NCI-H1694 treated with DMSO at 0.1 percent for 48 hours (cell line): ENCODE measurements around the gene LHX2.
"Not testable (repeated sequence)": the region's sequence is repeated elsewhere in the genome, so short reads cannot be mapped to it uniquely, and the experiment has no call there.

Experiments used
- DNase-seq: peaks from one replicate; lab custom pipeline; 2025; lab: John Stamatoyannopoulos, UW

Gene LHX2, protein sequence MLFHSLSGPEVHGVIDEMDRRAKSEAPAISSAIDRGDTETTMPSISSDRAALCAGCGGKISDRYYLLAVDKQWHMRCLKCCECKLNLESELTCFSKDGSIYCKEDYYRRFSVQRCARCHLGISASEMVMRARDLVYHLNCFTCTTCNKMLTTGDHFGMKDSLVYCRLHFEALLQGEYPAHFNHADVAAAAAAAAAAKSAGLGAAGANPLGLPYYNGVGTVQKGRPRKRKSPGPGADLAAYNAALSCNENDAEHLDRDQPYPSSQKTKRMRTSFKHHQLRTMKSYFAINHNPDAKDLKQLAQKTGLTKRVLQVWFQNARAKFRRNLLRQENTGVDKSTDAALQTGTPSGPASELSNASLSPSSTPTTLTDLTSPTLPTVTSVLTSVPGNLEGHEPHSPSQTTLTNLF

DNA sequence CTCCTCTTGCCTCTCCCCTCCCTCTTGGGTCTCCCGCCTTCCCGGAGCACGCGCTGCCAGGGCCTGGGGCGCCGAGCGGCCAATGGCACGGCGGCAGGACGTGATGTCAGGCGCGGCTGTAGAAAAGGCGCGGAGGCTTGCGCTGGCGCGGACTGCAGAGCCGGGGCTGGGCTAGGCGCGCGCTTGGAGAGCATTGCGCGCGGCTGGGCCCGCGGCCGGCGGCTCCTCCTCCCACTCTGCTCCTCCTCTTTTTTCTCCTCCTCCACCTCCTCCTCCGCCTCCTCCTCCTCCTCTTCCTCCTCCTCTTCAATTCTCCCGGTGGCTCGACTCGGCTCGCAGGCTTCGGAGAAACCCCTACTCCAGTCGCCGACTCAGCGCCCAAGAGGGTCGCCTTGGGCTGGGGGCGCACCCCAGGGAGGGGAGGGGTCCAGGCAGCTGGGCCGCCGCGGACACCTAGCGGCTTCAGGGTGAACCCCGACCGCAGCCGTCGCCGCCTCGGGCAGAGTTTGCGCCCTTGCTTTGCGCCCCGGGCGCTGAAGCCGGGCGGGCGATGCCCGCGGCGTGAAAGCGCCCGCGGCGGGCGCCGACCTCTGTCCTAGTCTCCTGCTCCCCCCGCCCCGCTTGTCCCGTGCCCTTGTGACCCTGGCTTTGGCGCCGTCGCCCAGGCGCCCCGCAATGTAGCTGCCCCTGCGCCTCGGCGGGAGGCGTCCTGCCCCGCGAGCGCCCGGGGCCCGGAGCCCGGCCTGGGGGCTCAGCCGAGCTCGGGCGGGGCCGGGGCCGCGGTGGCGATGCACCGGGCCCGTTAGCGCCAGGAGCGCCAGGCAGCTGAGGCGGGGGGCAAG is at the start of gene LHX2:
Gene LHX2 (plus strand): TSS at position 309 of the 842 bp plus-strand sequence. CDS start 581 bp downstream, outside the sequence.
- peak; percentile 93 for DNase-seq

DNA sequence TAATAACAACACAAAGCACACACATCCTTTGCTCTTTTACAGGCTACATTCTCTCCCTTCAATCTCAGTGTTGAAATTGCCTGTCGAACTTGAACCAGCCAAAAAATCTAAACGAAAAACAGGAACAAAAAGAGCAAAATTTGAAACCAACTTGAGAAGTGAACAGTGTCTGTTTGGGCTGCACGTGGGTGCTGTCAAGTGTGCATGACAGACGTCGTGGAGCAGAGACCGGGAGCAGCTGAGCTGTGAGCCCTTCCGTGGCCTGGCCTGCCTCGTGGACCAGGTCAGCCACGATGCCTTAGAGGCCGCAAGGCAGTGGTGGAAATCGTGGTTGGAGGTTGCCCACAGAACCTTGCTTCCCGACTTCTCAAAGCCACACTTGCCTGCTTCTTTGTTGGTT is 46.8 kb upstream of the LHX2 start:
- no peak for DNase-seq

GRCh38 chr9:123965801-123966686 is 45.5 kb upstream of the LHX2 start:
- DNase-seq: no peak

DNA sequence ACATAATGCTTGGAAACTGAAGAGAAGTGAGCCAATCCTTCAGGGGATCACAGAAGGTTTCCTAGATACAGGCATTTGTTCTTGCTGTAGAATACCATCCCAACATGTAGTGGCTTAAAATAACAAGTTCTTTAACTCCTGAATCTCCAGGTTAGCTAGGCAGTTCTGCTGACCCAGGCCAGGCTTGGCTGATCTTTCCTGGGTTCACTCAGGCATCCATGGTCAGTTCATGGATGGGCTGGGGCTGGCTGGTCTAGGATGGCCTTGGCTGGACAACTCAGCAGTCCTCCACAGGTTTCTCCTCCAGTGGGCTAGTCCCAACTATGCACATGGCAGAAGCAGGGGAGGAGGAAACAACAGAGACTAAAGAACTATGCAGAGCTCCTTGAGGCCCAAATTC is 44.2 kb upstream of the LHX2 start:
- no peak for DNase-seq

- no peak for DNase-seq
Measured at GRCh38 chr9:123972618-123973017, 39.0 kb upstream of the LHX2 start.

DNA sequence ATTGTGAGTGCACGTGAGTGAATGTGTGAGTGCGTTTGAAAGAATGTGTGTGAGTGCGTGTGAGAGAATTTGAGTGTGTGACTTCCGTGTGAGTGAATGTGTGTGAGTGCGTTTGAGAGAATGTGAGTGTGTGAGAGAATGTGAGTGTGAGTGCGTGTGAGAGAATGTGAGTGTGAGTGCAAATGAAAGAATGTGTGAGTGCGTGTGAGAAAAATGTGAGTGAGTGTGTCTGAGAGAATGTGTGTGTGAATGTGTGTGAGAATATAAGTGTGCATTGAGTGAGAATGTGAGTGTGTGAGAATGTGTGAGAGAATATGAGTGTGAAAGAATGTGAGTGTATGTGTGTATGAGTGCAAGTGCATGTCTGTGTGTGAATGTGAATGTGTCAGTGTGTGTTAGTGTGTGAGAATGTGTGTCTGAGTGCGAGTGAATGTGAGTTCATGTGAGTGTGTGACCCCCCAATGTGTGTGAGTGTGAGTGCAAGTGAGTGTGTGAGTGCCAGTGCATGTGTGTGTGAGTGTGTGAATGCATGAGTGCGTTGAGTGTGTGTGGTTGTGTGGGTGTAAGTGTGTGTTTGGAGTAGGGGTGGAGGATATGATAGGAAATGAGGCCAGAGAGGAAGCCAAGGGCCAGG is 37.9 kb upstream of the LHX2 start:
- no peak for DNase-seq

GRCh38 chr9:123974471-123974870 is 37.1 kb upstream of the LHX2 start:
- DNase-seq: no peak

- no peak for DNase-seq
Measured at GRCh38 chr9:123975871-123976270, 35.7 kb upstream of the LHX2 start.

GRCh38 chr9:123976579-123976978 is 35.0 kb upstream of the LHX2 start:
- DNase-seq: not testable (repeated sequence)

DNA sequence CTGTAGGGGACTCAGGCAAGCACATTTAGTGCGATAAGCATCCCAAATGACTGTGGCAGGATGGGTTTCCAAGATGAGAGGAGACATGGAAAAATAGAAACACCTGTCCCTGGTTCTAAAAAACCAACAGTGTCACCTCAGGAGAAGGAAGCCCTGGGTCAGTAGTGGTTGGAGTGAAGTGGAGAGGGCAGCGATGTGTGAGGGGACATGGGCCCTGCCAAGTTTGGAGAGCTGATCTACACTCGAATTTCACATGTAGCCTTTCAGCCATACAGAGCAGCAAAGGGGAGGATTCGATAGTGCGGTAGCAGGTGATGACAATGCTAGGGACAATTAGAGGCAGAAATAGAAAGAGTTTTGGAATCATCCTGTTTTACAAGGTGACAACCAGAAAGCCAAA is 32.6 kb upstream of the LHX2 start:
- no peak for DNase-seq

DNA sequence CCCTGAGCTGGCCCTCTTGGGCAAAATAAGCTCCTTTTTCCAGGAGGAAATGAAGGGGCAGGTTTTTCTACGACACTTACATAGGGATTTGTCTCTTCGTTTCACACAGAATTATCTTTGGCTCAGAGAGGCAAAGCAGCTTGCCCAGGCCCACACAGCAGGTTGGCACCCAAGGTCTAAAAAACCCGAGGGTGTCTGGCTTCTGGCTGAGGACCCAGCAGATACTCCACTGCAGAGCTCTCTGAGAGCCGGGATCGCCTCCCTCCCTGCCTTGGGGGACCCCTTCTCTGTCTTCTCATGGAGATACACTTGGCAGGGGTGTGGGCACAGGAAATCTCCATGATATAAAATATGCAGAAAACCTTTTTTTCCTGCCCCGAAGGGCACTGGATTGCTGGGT is 29.0 kb upstream of the LHX2 start:
- no peak for DNase-seq

GRCh38 chr9:123983047-123983446 is 28.5 kb upstream of the LHX2 start:
- no peak for DNase-seq

GRCh38 chr9:123984802-123985201 is 26.8 kb upstream of the LHX2 start:
- DNase-seq: no peak

DNA sequence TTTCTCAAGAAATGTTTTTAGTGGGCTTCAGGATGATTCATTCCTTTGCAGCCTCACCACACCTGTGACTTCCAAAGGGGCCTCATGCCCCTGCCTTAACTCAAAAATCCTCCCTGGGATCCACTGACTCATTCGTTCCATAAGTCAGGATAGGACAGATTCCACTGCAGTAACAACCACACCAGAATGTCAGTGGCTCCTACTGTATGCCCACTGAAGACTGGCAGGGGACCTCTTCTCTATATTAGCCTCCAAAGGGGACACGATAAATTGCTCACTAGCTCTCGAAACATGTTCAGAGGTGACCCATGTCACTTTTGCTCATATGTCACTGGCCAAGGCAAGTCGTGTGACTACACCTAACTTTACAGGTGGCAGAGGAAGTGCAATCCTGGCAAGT is 25.7 kb upstream of the LHX2 start:
- no peak for DNase-seq

DNA sequence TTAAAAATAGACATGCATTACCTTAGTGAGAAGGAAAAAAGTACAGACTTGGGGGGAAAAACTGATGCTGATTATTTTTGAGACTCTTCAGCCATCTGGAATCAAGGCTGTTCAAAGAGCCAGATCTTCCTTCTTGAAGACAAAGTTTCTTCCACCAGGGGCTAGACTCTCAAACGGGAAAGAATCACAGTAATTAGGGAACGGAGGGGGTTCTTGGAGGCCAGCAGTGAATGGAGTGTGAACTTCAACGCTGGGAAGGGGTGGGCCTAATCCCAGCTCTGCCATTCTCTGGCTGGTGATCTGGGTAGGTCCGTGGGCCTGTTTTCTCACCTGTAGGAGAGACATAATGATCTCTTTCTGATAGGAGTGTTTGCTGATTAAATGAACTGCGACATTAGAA is 21.1 kb upstream of the LHX2 start:
- no peak for DNase-seq

DNA sequence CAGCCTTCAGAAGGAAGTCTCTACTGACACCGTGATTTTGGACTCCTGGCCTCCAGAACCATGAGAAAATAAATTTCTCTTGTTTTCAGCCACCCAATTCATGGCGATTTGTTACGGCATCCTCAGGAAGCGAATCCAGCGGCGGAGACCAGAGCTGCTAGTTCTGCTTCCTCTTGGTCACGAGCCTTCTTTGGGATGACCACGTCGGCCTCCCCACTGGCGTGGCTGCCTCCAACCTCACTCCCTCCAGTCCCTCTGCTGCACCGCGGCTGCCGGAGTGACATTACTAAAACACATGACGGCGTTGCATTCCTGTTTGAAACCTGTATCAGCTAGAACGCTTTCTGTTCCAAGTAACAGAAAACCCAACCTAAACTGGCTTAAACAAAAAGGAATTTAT is 18.9 kb upstream of the LHX2 start:
- not testable (repeated sequence) for DNase-seq

- DNase-seq: no peak
Measured at GRCh38 chr9:123996731-123997421, 14.7 kb upstream of the LHX2 start.

- no peak for DNase-seq
Measured at GRCh38 chr9:123997665-123998277, 13.8 kb upstream of the LHX2 start.

DNA sequence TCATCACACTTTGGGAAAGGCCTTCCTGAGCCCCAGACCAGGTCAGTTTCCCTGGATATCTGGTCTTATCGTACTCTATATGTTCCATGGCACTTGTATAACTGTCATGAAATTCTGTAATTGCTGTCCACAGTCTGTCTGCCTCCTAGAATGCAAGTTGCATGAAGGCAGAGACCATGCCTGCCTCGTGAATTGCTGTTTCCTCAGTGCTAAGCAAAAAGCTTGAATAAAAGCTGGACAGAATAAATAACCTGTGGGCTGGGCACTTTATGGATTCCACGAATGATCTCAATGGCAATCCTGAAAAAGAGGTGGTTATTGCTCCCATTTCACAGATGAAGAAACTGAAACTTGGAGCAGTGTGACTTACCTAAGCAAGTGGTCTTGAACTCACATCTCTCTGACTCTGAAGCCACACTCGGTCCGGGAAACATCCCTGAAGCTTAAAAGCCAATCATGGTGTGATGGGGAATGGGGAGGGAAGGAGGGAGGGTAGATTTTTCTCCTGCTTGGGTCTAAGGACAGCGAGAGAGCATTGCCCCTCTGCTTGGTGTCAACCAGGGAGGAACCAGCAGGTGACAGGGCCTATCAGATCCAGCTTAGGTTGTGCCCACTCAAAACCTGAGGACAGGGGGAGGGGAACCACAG is 13.2 kb upstream of the LHX2 start:
- DNase-seq: no peak

DNA sequence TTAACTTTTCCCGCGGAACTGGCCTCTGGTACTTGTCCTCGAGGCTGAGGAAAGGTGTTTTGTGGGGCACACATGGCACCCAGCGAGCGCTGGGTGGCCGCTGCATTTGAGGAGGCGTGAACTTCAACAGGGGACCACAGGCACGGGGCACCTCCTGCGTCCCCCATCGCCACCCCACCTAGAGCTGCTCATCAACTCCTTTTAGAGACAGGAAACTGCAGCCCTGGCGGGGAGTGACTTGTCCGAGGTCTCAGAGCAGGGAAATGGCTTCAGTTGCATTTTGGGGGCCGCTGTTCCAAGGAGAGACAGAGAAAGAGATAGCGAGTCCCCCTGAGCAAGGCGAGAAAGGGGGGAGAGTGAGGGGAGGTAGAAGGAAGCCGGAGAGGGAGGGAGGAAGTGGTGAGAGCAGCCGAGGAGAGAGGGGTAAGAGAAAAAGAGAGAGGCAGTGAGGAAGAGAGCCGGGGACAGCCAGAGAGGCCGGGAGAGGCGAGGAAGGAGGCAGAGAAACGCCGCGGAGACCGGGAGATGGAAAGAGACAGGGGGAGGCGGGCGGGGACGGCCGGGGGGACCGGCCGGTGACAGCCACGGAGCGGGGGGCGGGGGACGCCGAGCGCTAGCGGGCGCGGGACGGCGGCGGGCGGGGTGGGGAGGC is 12.5 kb upstream of the LHX2 start:
- no peak for DNase-seq
